Osteoblast (primary cell): ENCODE results near the gene MYBL2. TPM values are rescaled to one million over a fixed set of nuclear protein-coding genes. Genes with fewer than 3 reads are reported as not detected.

Experiments used
- DNase-seq: peaks from one replicate; pipeline ENCODE4 v3.0.0; 2011; ENCODE audit warnings: low spot score, mixed read lengths; ENCODE audit not compliant: insufficient read length; ENCODE audit errors: missing footprints
- H2AFZ ChIP-seq: 2 replicates; pipeline ENCODE4 v1.6.0; 2011; ENCODE audit warnings: mild to moderate bottlenecking, low read length
- H3K27ac ChIP-seq: 2 replicates; pipeline ENCODE4 v1.5.1; 2011; ENCODE audit warnings: mild to moderate bottlenecking, low read depth, low read length, moderate library complexity
- H3K27me3 ChIP-seq: 2 replicates; pipeline ENCODE4 v1.6.0; 2012; ENCODE audit warnings: mild to moderate bottlenecking, control low read depth, inconsistent platforms, low read length, moderate library complexity; ENCODE audit not compliant: insufficient read depth
- H3K36me3 ChIP-seq: 2 replicates; pipeline ENCODE4 v1.5.1; 2011; ENCODE audit warnings: mild to moderate bottlenecking, low read length, control low read depth, moderate library complexity; ENCODE audit not compliant: insufficient read depth
- H3K4me1 ChIP-seq: 2 replicates; pipeline ENCODE4 v1.5.1; 2011; ENCODE audit warnings: mild to moderate bottlenecking, low read length, control low read depth, moderate library complexity; ENCODE audit not compliant: insufficient read depth
- H3K4me2 ChIP-seq: 2 replicates; pipeline ENCODE4 v1.6.0; 2011; ENCODE audit warnings: mild to moderate bottlenecking, low read length; ENCODE audit not compliant: insufficient read depth
- H3K4me3 ChIP-seq: fragments of 200-600 bp; sonication (generic); 3 replicates; pipeline ENCODE4 v1.5.1; 2012; ENCODE audit warnings: mild to moderate bottlenecking, low read length, inconsistent platforms; ENCODE audit not compliant: insufficient read depth
- H3K79me2 ChIP-seq: 2 replicates; pipeline ENCODE4 v1.6.0; 2012; ENCODE audit warnings: mild to moderate bottlenecking, low read length, control low read depth, inconsistent platforms; ENCODE audit not compliant: insufficient read depth
- H3K9me3 ChIP-seq: 2 replicates; pipeline ENCODE4 v1.5.1; 2011; ENCODE audit warnings: low read depth, low read length, control low read depth
- H4K20me1 ChIP-seq: 2 replicates; pipeline ENCODE4 v1.6.0; 2012; ENCODE audit warnings: mild to moderate bottlenecking, low read length, control low read depth; ENCODE audit not compliant: insufficient read depth
- total RNA-seq: library from RNA; depleted of rRNA; stranded (reverse); fragments of >200 nt; gene quantifications from 2 replicates; pipeline ENCODE4 v1.2.3, GENCODE V29; 2012
- TF ChIP-seq, protein P1 (sequence below): IDR thresholded peaks from 2 replicates; pipeline ENCODE4 v1.5.1; 2011; ENCODE audit warnings: mild to moderate bottlenecking, low read depth, low read length, moderate library complexity; ENCODE audit errors: extremely low read depth

Gene MYBL2
- 1.8 and 2.5 TPM in 2 replicates for total RNA-seq

DNA sequence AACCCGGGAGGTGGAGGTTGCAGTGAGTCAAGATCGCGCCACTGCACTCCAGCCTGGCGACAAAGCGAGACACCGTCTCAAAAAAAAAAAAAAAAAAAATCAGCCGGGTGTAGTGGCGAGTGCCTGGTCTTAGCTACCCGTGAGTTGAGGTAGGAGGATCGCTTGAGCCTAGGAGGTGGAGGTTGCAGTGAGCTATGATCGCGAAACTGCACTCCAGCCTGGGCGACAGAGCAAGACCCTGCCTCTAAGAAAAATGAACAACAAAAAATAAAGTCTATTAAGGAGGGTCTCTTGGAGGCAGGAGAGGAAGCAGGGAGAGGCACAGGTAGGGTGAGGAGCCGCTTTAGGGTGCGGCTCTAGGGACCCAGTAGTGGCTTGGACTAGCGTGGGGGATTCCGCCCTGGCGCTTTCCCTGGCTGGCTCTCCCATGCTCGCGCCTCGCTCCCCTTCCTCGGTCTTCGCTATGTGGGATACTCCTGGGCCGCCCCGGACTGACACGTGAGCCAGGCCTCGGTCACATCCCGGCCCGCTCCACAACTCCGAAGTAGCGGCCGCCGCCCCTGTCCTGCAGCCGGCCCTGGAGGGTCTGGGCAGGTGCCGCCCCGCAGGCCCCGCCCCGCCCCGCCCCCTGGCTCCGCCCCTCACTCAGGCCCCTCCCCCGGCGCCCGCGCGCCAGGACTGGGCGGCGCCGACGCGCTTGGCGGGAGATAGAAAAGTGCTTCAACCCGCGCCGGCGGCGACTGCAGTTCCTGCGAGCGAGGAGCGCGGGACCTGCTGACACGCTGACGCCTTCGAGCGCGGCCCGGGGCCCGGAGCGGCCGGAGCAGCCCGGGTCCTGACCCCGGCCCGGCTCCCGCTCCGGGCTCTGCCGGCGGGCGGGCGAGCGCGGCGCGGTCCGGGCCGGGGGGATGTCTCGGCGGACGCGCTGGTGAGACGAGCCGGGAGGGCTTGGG is at the start of gene MYBL2:
MYBL2 (plus strand) TSS at position 739 of the 953 bp plus-strand sequence; CDS start at position 909, 170 bp downstream.
- Histone ChIP-seq H3K4me2 (peak within 1 kb of the TSS; percentile 80), H3K4me1 (peaks cover 10% of the 10 kb centered on the region), H4K20me1 (no peaks in the 10 kb centered on the region), H3K27ac (no peak within 1 kb of the TSS), H3K36me3 (no peaks in the 10 kb centered on the region), H3K79me2 (peaks cover 2% of the 10 kb centered on the region), H2AFZ (peak within 1 kb of the TSS; percentile 75), H3K9me3 (no peaks in the 10 kb centered on the region), H3K4me3 (peak within 1 kb of the TSS; percentile 65), H3K27me3 (no peaks in the 10 kb centered on the region)
- TF ChIP-seq, protein P1, sequence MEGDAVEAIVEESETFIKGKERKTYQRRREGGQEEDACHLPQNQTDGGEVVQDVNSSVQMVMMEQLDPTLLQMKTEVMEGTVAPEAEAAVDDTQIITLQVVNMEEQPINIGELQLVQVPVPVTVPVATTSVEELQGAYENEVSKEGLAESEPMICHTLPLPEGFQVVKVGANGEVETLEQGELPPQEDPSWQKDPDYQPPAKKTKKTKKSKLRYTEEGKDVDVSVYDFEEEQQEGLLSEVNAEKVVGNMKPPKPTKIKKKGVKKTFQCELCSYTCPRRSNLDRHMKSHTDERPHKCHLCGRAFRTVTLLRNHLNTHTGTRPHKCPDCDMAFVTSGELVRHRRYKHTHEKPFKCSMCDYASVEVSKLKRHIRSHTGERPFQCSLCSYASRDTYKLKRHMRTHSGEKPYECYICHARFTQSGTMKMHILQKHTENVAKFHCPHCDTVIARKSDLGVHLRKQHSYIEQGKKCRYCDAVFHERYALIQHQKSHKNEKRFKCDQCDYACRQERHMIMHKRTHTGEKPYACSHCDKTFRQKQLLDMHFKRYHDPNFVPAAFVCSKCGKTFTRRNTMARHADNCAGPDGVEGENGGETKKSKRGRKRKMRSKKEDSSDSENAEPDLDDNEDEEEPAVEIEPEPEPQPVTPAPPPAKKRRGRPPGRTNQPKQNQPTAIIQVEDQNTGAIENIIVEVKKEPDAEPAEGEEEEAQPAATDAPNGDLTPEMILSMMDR, result no peak
- peak; percentile 94 for DNase-seq

DNA sequence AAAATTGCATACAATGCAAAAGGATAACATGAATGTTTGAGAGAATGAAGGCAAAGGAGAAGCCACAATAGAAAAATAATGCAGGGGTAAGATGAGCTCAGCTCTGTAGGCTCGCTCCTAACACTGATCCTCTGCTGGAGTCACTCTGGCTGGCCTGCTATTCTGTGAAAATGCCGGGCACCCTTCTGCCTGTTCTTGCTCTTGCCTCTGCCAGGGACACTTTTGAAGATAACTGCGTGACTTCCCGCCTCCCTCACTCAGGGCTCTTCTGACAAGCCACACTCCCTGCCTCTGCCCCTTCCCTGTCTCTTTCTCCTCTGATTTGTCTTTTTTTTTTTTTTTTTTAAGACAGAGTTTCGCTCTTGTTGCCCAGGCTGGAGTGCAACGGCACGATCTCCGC is 35.3 kb upstream of the MYBL2 start:
- no peak overlapping the region for H3K4me3 ChIP-seq
- H3K4me2 ChIP-seq, result no peak overlapping the region
- DNase-seq, result no peak
- peaks cover 8% of the 10 kb centered on the region for H3K36me3 ChIP-seq
- no peak overlapping the region for H3K27ac ChIP-seq
- H3K9me3 ChIP-seq, result no peaks in the 10 kb centered on the region
- H3K79me2 ChIP-seq, result no peaks in the 10 kb centered on the region
- H2AFZ ChIP-seq, result no peak overlapping the region
- H4K20me1 ChIP-seq, result no peaks in the 10 kb centered on the region
- no peaks in the 10 kb centered on the region for H3K4me1 ChIP-seq
- TF ChIP-seq, protein P1, result no peak
- H3K27me3 ChIP-seq, result no peaks in the 10 kb centered on the region

DNA sequence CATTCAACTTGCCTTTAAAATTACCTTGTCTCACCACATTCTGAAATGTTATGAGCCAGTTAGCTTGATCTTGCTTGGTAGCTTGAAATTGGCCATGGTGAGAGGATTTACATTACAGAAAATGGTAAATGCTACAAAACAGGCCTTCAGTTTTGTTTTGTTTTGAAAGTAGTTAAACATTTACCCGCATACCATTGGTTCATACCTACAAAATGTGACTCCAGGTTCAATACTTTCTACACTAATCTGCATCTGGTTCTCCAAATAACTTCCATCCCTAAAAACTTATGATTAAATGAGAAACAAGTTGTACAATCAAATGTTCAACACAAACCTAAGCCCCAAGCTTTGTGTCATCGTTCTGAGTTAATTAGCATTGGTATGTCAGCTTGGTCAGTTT is 30.5 kb upstream of the MYBL2 start:
- no peak for DNase-seq
- TF ChIP-seq, protein P1, result no peak
- no peaks in the 10 kb centered on the region for H4K20me1 ChIP-seq
- H3K79me2 ChIP-seq, result no peaks in the 10 kb centered on the region
- no peak overlapping the region for H3K27ac ChIP-seq
- H3K9me3 ChIP-seq, result no peaks in the 10 kb centered on the region
- H3K4me3 ChIP-seq, result no peak overlapping the region
- H3K4me2 ChIP-seq, result no peak overlapping the region
- H3K4me1 ChIP-seq, result no peaks in the 10 kb centered on the region
- peaks cover 26% of the 10 kb centered on the region for H3K36me3 ChIP-seq
- H2AFZ ChIP-seq, result no peak overlapping the region
- no peaks in the 10 kb centered on the region for H3K27me3 ChIP-seq

DNA sequence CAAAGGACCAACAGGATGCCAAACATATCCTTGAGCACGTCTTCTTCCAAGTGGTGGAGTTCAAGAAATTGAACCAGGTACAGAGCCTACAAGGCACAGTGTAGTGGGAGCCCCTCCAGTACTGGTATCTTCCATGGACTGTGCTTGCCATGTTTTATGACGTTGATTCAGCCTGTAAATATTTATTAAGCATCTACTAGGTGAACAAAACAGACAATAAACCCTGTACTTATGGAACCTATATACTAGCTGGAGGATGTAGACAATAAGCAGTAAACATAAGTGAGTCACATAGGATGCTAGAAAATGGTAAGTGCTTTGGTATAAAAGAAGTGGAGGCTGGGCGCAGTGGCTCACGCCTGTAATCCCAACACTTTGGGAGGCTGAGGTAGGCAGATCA is 24.4 kb upstream of the MYBL2 start:
- Histone ChIP-seq H3K4me1 (no peaks in the 10 kb centered on the region), H3K27ac (no peak overlapping the region), H3K36me3 (peaks cover 32% of the 10 kb centered on the region), H3K9me3 (no peaks in the 10 kb centered on the region), H3K4me2 (no peak overlapping the region), H2AFZ (no peak overlapping the region), H3K4me3 (no peak overlapping the region), H4K20me1 (no peaks in the 10 kb centered on the region), H3K27me3 (no peaks in the 10 kb centered on the region), H3K79me2 (no peaks in the 10 kb centered on the region)
- no peak for DNase-seq
- TF ChIP-seq, protein P1, result no peak
